A673 (cell line): ENCODE results near the gene DKK1. TPM values are rescaled to one million over a fixed set of nuclear protein-coding genes. Genes with fewer than 3 reads are reported as not detected.
"Not testable (repeated sequence)": the region's sequence is repeated elsewhere in the genome, so short reads cannot be mapped to it uniquely, and the experiment has no call there.

Source experiments
- BruUV-seq: library from RNA; stranded (reverse); fragments of 400-500 nt; replicated peaks from 2 replicates; lab custom pipeline; 2021; lab: Mats Ljungman, UMichigan
- CTCF ChIA-PET: fragments of 300-600 bp; sonication (Branson Sonifier 250); formaldehyde crosslinking; loops from one replicate; lab custom pipeline; 2022; ENCODE audit warnings: antibody characterized with exemption; lab: Charles Lee
- POLR2A ChIA-PET: fragments of 300-600 bp; sonication (Branson Sonifier 250); formaldehyde crosslinking; loops from one replicate; lab custom pipeline; 2022; ENCODE audit warnings: antibody characterized with exemption; ENCODE audit not compliant: low non-redundant PET; lab: Charles Lee
- DNase-seq: peaks from one replicate; pipeline ENCODE4 v3.0.0-alpha.2; 2015; ENCODE audit warnings: low spot score
- H3K27ac ChIP-seq: fragments of 200-600 bp; sonication (generic); 2 replicates; pipeline ENCODE4 v1.5.1; 2016; ENCODE audit warnings: mixed run types, low read depth, mild to moderate bottlenecking, mixed read lengths, antibody characterized with exemption, low read length; ENCODE audit not compliant: poor library complexity, severe bottlenecking
- H3K27me3 ChIP-seq: fragments of 200-600 bp; sonication (generic); replicated peaks from 2 replicates; pipeline ENCODE4 v1.6.1; 2017; ENCODE audit warnings: mixed run types, low read depth, mild to moderate bottlenecking, mixed read lengths, antibody characterized with exemption, low read length; ENCODE audit not compliant: insufficient read depth, poor library complexity
- H3K36me3 ChIP-seq: fragments of 200-600 bp; sonication (generic); 2 replicates; pipeline ENCODE4 v1.6.1; 2016; ENCODE audit warnings: mixed run types, mild to moderate bottlenecking, mixed read lengths, antibody characterized with exemption, low read length; ENCODE audit not compliant: insufficient read depth, poor library complexity, severe bottlenecking
- H3K4me1 ChIP-seq: fragments of 200-600 bp; sonication (generic); 2 replicates; pipeline ENCODE4 v1.6.1; 2017; ENCODE audit warnings: mixed run types, mild to moderate bottlenecking, mixed read lengths, antibody characterized with exemption, low read length; ENCODE audit not compliant: insufficient read depth, poor library complexity, severe bottlenecking
- H3K4me3 ChIP-seq: fragments of 200-600 bp; sonication (generic); 2 replicates; pipeline ENCODE4 v1.5.1; 2016; ENCODE audit warnings: low read depth, mixed run types, mild to moderate bottlenecking, mixed read lengths, low read length; ENCODE audit not compliant: poor library complexity, severe bottlenecking
- H3K9me3 ChIP-seq: fragments of 200-600 bp; sonication (generic); 2 replicates; pipeline ENCODE4 v1.6.1; 2016; ENCODE audit warnings: mixed run types, low read depth, mild to moderate bottlenecking, mixed read lengths, antibody characterized with exemption, low read length; ENCODE audit not compliant: poor library complexity, severe bottlenecking
- EZH2 ChIP-seq: fragments of 200-600 bp; sonication (generic); IDR thresholded peaks from 2 replicates; pipeline ENCODE4 v1.6.1; 2017; ENCODE audit warnings: borderline replicate concordance, low read depth, mild to moderate bottlenecking, mixed read lengths, antibody characterized with exemption, low read length; ENCODE audit not compliant: poor library complexity, severe bottlenecking
- intact Hi-C: fragments of 100-400 bp; cut with micrococcal nuclease; formaldehyde crosslinking; loops from one replicate; pipeline ENCODE4 v1.10.0; 2022; ENCODE audit not compliant: unreplicated experiment
- total RNA-seq: library from RNA; stranded (reverse); gene quantifications from 2 replicates; pipeline ENCODE4 v1.2.3, GENCODE V29; 2021
- TF ChIP-seq, protein P1 (sequence below): fragments of 300-800, 200-600 bp; sonication (generic); conservative IDR thresholded peaks from 2 replicates; pipeline ENCODE4 v1.5.1; 2017; ENCODE audit warnings: low read depth, mild to moderate bottlenecking, antibody characterized with exemption, low read length, moderate library complexity, mixed read lengths

The DKK1 gene
- total RNA-seq, 1 experiment from 2014 or later, result 1.3 TPM

DNA sequence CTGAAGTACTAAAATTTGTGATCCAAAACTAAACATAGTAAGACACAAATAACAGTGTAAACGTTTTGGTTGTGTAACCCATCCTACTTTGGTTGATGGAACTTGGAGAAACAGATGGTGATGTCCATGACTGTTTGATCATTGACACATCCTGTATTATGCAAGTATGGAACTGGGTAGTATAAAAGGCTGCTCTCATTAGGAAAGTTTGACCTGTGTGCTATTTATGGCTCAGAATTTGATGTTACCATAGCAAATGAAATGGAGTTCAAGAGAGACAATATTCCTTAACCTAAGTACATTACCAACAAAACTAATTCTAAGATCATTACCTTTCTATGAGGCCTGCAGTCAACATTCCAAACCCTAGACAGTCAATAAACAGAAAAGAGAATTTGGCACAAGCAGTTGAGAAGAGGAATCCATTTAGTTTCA lies 39.9 kb downstream of the DKK1 start:
- no peaks in the 10 kb centered on the region for H3K4me1 ChIP-seq
- intact Hi-C loops, result no loop called here
- no TSS peak for BruUV-seq
- POLR2A ChIA-PET, result no interaction called here
- no peak for TF ChIP-seq EZH2
- TF ChIP-seq, protein P1, sequence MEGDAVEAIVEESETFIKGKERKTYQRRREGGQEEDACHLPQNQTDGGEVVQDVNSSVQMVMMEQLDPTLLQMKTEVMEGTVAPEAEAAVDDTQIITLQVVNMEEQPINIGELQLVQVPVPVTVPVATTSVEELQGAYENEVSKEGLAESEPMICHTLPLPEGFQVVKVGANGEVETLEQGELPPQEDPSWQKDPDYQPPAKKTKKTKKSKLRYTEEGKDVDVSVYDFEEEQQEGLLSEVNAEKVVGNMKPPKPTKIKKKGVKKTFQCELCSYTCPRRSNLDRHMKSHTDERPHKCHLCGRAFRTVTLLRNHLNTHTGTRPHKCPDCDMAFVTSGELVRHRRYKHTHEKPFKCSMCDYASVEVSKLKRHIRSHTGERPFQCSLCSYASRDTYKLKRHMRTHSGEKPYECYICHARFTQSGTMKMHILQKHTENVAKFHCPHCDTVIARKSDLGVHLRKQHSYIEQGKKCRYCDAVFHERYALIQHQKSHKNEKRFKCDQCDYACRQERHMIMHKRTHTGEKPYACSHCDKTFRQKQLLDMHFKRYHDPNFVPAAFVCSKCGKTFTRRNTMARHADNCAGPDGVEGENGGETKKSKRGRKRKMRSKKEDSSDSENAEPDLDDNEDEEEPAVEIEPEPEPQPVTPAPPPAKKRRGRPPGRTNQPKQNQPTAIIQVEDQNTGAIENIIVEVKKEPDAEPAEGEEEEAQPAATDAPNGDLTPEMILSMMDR, result no peak
- no peaks in the 10 kb centered on the region for H3K9me3 ChIP-seq
- H3K4me3 ChIP-seq, result no peak overlapping the region
- H3K27me3 ChIP-seq, result no peaks in the 10 kb centered on the region
- CTCF ChIA-PET, result no interaction called here
- no peaks in the 10 kb centered on the region for H3K36me3 ChIP-seq
- no peak overlapping the region for H3K27ac ChIP-seq
- no peak for DNase-seq

DNA sequence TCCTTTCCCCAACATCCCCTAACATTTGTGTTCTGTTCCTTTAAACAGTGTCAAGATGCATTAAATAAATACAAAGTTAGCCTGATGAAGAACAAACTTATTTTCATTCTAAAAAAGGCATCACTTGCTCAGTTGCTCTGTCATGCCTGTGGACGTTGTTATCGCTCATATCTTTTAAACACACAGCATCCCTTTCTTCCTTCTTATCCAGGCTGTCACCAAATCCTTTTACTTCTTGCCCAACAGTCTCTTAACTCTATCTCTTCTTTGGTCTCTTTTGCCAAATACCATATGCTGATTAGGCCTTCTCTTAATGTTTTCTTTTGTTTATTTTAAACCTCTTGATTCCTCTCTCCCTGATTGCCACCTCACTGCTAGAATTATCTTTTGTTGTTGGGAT lies 43.9 kb downstream of the DKK1 start:
- no peak overlapping the region for H3K4me3 ChIP-seq
- H3K4me1 ChIP-seq, result no peaks in the 10 kb centered on the region
- TF ChIP-seq, protein P1, result no peak
- no peak for TF ChIP-seq EZH2
- ChIA-PET POLR2A (no interaction called here), CTCF (no interaction called here)
- no TSS peak for BruUV-seq
- no peaks in the 10 kb centered on the region for H3K36me3 ChIP-seq
- intact Hi-C loops, result no loop called here
- no peak overlapping the region for H3K27ac ChIP-seq
- no peaks in the 10 kb centered on the region for H3K9me3 ChIP-seq
- H3K27me3 ChIP-seq, result no peaks in the 10 kb centered on the region
- no peak for DNase-seq

DNA sequence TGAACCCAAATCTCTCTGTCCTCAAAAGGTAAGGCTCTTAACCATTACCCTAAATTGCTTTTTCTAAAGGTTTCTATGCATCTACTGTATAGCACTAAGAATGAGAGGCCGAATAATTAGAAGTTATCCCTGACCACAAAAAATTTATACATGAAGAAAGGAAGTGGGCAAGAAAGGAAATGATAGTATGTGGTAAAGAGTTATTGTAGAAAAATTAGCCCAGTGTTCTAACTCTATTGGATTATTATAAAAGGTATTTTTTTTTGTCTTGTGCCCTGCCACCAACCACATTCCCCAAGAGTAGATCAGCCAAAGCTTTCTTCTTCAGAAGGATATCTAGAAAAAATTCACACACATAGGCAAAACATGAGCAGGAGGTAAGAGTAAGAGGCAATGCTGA lies 45.4 kb downstream of the DKK1 start:
- no peaks in the 10 kb centered on the region for H3K4me1 ChIP-seq
- H3K36me3 ChIP-seq, result no peaks in the 10 kb centered on the region
- TF ChIP-seq EZH2, result no peak
- TF ChIP-seq, protein P1, result no peak
- BruUV-seq, result no TSS peak
- ChIA-PET CTCF (no interaction called here), POLR2A (no interaction called here)
- no peak overlapping the region for H3K27ac ChIP-seq
- intact Hi-C loops, result no loop called here
- H3K4me3 ChIP-seq, result no peak overlapping the region
- DNase-seq, result no peak
- no peaks in the 10 kb centered on the region for H3K9me3 ChIP-seq
- no peaks in the 10 kb centered on the region for H3K27me3 ChIP-seq

DNA sequence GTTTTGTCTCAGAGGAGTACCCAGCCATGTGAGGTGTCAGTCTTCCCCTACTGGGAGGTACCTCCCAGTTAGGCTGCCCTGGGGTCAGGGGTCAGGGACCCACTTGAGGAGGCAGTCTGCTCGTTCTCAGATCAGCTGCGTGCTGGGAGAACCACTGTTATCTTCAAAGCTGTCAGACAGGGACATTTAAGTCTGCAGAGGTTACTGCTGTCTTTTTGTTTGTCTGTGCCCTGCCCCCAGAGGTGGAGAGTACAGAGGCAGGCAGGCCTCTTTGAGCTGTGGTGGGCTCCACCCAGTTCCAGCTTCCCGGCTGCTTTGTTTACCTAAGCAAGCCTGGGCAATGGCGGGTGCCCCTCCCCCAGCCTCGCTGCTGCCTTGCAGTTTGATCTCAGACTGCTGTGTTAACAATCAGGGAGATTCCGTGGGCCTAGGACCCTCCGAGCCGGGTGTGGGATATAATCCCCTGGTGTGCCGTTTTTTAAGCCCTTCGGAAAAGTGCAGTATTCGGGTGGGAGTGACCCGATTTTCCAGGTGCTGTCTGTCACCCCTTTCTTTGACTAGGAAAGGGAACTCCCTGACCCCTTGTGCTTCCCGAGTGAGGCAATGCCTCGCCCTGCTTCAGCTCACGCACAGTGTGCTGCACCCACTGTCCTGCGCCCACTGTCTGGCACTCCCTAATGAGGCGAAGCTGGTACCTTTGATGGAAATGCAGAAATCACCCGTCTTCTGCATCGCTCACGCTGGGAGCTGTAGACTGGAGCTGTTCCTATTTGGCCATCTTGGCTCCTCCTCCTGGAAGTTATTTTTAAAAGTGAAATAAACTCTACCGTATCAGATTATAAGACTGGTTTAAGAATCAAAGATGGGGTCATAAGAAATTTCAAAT lies 51.7 kb downstream of the DKK1 start:
- H3K36me3 ChIP-seq, H3K4me1 ChIP-seq, H3K27ac ChIP-seq, DNase-seq, H3K27me3 ChIP-seq, BruUV-seq, intact Hi-C loops, H3K4me3 ChIP-seq, POLR2A ChIA-PET, CTCF ChIA-PET, H3K9me3 ChIP-seq: not testable (repeated sequence)
